Muscle of back (tissue), 13 donors: ENCODE results near the gene PSMD11. TPM values are rescaled to one million over a fixed set of nuclear protein-coding genes. Genes with fewer than 3 reads are reported as not detected.
"Not testable (repeated sequence)": the region's sequence is repeated elsewhere in the genome, so short reads cannot be mapped to it uniquely, and the experiment has no call there.

Experiments
- DNase-seq, 3 donors: peaks; one replicate each; pipeline versions ENCODE4 v3.0.0 to v3.0.0-alpha.2; 2013
- long read RNA-seq, 9 donors: transcript quantifications; one replicate each; lab custom pipeline, GENCODE V29; 2026
- polyA plus RNA-seq, 10 donors: library from polyadenylated mRNA; unstranded; fragments of 120-200 nt; gene quantifications; one replicate each; pipeline ENCODE4 v1.2.1, GENCODE V29; 2013; ENCODE audit not compliant: insufficient read length in 10 of 10

PSMD11 gene
- 10 to 100 TPM; 50.9 to 79.0 (median 66.2) TPM for polyA plus RNA-seq
- long read RNA-seq, donor 1, full-length matches to known transcripts: 19 of 26 reads
- long read RNA-seq, donor 1, partial matches to known transcripts: 7 of 26 reads
- long read RNA-seq, donor 1, other reads (novel, unspliced or antisense): 0 of 26 reads
- long read RNA-seq, donor 2, full-length matches to known transcripts: 14 of 19 reads
- long read RNA-seq, donor 2, partial matches to known transcripts: 5 of 19 reads
- long read RNA-seq, donor 2, other reads (novel, unspliced or antisense): 0 of 19 reads
- long read RNA-seq, donor 3: 0 reads
- long read RNA-seq, donor 4, full-length matches to known transcripts: 9 of 9 reads
- long read RNA-seq, donor 4, partial matches to known transcripts: 0 of 9 reads
- long read RNA-seq, donor 4, other reads (novel, unspliced or antisense): 0 of 9 reads
- long read RNA-seq, donor 5, full-length matches to known transcripts: 21 of 26 reads
- long read RNA-seq, donor 5, partial matches to known transcripts: 5 of 26 reads
- long read RNA-seq, donor 5, other reads (novel, unspliced or antisense): 0 of 26 reads
- long read RNA-seq, donor 6, full-length matches to known transcripts: 23 of 23 reads
- long read RNA-seq, donor 6, partial matches to known transcripts: 0 of 23 reads
- long read RNA-seq, donor 6, other reads (novel, unspliced or antisense): 0 of 23 reads
- long read RNA-seq, donor 7, full-length matches to known transcripts: 17 of 85 reads
- long read RNA-seq, donor 7, partial matches to known transcripts: 68 of 85 reads
- long read RNA-seq, donor 7, other reads (novel, unspliced or antisense): 0 of 85 reads
- long read RNA-seq, donor 8, full-length matches to known transcripts: 16 of 16 reads
- long read RNA-seq, donor 8, partial matches to known transcripts: 0 of 16 reads
- long read RNA-seq, donor 8, other reads (novel, unspliced or antisense): 0 of 16 reads
- long read RNA-seq, donor 9, full-length matches to known transcripts: 2 of 2 reads
- long read RNA-seq, donor 9, partial matches to known transcripts: 0 of 2 reads
- long read RNA-seq, donor 9, other reads (novel, unspliced or antisense): 0 of 2 reads

DNA sequence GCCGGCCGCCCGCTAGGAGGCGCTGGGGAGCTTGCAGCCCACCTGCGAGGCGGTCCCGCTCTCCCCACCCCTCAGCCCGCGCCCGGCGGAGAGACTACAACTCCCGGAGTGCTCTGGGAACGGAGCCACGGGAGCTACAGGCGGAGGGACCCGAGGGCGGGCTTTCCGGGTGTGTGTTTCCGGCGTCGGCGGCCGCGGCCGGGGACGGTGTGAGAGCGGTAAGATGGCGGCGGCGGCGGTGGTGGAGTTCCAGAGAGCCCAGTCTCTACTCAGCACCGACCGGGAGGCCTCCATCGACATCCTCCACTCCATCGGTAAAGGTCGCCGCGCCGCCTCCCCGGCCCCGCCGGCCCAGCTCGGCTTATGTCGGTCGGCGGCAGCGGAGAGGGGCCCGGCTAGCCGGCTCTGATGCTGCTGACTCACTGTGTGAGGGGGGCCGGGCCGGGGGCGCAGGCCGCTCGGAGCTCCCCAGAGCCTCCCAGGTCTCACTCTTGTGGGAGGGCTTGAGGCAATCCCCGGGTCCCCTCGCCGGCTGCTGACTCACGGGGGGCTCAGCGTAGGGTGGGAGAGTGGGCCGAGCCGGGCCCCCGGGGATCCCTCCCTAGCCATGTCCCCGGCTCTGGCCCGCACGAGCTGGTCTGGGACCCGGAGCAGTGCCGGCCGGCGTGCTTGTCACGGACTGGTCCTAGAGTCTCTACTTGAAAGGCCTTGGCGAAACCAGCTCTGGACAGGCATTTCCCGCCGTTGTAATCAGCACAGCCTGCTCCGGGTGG, at the start of gene PSMD11:
PSMD11 (plus strand) TSS at position 210 of the 773 bp plus-strand sequence; CDS start at position 224, 14 bp downstream.
- peak; percentile 96 to 98 (median 97) for DNase-seq

DNA sequence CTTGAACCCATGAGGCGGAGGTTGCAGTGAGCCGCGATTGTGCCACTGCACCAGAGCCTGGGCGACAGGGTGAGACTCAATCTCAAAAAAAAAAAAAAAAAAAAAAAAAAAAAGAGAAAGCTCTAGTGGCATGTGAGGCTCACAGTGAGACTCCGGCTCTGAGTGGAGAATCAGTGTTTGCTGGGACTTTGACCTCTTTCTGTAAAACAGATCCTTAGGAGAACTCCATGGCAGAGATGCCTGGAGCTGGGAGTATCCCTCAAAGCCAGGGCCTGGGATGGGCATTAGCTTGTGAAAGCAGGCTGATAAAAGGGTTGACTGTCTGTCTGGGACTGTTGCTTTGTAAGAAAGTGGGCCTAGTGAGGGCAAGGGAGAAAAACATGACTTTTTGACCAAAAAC, 48.0 kb upstream of the PSMD11 start:
- DNase-seq: no peak

- no peak for DNase-seq
These were observed 45.4 kb upstream of the PSMD11 start for GRCh38 chr17:32398946-32399345.

DNA sequence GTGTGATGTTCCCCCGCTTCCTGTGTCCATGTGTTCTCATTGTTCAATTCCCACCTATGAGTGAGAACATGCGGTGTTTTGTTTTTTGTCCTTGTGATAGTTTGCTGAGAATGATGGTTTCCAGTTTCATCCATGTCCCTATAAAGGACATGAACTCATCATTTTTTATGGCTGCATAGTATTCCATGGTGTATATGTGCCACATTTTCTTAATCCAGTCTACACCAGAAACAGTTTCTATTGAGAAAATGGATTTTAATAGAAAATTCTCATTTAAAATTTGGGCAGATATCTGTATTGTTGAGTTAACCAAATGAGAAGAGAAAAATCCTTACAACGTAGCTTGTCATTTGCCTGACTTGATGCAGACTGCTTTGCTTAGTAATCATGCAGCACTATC, 34.2 kb upstream of the PSMD11 start:
- not testable (repeated sequence) for DNase-seq

GRCh38 chr17:32426894-32427293, 17.4 kb upstream of the PSMD11 start:
- no peak for DNase-seq

DNA sequence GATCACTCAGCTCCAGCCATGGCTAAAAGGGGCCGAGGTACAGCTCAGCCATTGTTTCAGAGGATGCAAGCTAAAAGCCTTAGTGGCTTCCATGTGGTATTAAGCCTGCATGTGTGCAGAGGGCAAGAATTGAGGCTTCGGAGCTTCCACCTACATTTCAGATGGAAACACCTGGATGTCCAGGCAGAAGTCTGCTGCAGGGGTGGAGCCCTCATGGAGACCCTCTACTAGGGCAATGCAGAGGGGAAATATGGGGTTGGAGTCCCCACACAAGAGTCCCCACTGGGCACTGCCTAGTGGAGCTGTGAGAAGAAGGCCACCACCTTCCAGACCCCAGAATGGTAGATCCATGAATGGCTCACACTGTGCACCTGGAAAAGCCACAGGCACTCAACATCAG, 14.7 kb upstream of the PSMD11 start:
- no peak for DNase-seq

DNA sequence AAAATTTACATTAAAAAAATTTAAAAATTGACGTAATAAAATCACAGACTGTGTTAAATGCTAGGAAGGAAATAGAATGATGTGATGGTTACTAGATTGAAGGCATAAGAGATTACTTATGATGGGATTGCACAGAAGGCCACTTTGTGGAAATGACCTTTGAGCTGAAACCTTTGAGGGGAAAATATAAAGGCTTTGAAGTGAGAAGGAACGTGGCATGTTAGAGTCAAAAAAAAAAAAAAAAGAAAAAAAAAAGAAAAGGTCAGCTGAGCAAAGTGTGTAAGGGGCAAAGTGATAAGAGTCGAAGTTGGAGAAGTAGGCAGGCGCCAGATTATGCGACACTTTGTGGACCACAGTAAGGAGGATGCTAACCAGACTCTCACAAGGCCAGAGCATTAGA, 3.6 kb upstream of the PSMD11 start:
- no peak for DNase-seq

GRCh38 chr17:32441886-32442285, 2.4 kb upstream of the PSMD11 start:
- DNase-seq: no peak

GRCh38 chr17:32443827-32444300, 446 bp upstream of the PSMD11 start:
- no peak for DNase-seq

DNA sequence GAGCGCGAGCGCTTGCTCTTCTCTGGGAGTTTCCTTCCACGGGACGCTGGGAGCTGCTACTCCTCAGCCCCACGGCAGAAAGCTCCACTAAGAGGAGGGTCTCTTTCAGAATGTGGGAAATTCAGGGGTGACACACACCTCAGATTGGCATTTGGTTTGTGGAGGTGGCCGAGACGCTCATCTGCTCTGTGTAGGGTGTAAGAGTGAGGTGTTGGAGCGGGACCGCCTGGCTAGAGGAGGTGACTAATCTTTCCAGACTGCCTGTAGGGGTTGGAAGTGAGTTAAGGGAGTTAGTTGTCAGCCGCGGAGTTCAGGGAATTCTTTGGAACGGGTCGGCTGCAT, 735 bp downstream of the PSMD11 start:
- DNase-seq: peak in 2 of 3 donors; percentile 11 to 64

DNA sequence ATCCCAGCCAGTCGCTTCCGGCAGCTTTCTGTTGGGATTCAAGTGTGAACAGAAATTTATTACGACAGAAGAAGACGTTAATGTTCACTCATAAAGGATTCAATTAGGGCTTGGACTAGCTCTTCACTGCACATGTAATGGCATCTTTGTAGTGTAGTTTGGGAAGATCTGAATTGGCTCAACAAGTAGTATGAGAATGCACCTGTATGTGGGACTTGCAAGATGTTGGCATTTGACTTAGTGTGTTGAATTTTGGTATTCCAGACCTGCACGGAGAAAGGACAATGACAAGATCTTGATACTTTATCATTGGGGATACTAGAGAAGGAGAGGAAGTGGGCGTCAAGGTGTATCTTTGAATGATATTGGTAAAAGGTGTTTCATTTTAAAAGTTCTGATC, 1.2 kb downstream of the PSMD11 start:
- peak in 1 of 3 donors; percentile 1 for DNase-seq

DNA sequence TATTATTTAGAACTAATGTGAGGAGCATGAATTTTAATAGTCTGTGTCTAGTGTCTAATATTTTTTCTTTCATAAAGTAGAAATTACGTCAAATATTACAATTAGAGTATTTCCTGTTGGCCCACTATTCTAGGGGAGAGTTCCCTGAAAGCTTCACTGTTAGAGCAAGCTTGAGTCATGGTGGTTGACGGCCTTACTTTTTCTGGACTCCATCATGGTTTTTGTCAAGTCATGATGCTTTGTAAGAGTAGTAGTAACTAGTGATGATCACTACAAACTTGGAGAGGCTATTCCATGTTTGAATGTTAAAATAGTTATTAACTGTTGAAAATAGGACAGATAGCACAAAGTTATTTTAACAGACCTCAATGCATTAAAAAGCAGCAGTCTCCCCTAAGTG, 1.7 kb downstream of the PSMD11 start:
- no peak for DNase-seq

DNA sequence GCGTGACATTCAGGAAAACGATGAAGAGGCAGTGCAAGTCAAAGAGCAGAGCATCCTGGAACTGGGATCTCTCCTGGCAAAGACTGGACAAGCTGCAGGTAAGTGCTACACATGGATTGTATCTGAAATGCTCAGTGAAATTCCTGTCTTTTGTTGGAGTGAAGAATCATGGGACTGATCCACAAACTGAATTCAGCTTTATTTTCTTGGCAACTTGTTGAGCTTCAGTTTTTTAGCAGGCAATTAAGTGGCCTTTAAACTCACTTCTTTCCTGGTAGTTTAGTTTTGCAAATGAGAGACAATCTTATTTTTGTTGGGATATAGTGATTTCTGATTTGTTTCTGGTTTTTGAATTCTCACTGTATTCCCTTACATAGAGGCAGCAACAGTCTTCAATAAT, 2.6 kb downstream of the PSMD11 start:
- DNase-seq: no peak

DNA sequence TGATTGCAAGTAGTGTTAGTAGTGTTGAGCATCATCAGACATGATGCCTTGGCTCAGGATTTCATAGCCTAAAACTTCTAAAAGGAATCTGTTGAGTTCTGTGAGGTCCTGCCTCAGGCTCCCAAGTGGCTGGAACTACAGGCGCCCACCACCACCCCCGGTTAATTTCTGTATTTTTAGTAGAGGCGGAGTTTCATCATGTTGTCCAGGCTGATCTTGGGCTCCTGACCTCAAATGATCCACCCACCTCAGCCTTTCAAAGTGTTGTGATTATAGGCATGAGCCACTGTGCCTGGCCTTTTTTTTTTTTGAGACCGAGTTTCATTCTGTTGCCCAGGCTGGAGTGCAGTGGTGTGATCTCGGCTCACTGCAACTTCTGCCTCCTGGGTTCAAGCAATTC, 5.7 kb downstream of the PSMD11 start:
- DNase-seq: no peak

DNA sequence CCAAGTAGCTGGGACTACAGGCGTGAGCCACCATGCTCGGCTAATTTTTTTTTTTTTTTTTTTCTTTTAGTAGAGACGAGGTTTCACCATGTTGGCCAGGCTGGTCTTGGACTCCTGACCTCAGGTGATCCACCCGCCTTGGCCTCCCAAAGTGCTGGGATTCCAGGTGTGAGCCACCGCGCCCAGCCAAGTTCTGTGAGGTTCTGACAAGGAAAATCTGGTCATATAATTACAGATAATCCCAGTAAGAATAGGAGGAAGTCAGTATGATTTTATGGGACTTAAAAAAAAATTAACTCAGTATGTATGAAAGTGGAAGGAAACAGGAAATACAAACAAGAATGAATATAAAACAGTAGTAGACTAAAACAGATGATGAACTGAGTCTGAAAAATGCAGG, 6.1 kb downstream of the PSMD11 start:
- not testable (repeated sequence) for DNase-seq

DNA sequence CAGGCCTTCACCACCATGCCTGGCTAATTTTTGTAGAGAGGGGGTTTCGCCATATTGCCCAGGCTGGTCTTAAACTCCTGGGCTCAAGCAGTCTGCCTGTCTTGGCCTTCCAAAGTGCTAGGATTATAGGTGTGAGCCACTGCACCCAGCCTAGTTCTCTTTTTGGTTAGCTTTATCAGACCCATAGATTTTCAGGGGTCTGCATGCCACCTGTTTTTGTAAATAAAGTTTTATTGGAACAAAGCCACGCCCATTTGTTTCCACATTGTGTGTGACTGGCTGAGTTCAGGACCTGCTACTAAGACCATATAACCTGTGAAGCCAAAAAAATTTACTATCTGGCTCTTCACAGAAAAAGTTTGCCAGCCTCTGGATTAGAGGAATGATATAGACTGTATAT, 7.6 kb downstream of the PSMD11 start:
- DNase-seq: no peak

DNA sequence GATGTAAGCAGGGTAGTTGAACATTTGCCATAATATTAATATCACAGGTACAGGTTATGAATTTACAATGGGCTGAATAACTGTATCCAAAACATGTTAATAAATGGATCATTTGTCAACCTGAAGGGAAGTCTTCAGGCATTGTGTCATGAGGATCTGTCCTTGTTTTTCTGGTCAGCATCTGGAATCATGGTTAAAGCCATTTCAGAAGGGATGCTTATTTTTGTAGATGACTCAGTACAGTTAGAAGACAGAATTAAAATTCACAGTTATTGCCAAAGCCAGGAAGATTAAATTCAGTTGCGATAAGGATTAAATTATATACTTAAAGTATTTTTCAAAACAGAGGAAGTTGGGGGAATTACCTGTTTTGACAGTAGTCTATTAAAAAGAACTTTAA, 8.0 kb downstream of the PSMD11 start:
- no peak for DNase-seq

GRCh38 chr17:32453370-32453769, 9.1 kb downstream of the PSMD11 start:
- no peak for DNase-seq

DNA sequence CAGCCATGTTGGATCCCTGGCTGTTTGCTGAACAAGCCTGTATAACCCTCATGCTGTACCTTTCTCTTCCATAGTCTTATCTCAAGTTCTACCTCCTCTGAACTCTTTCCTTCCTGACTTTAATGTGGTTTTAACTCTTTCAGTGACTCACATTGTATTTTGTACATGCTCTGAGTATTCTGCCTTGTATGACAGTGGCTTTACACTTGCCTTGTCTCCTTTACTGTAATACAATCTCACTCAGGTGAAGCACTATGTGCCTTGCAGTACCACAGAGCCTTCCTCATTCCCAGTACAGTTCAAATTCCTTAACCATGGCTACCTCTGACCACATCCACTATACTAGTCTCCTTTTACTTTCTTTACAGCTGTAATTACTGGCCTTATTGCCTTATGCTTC, 14.1 kb downstream of the PSMD11 start:
- no peak for DNase-seq

GRCh38 chr17:32460054-32460453, 15.7 kb downstream of the PSMD11 start:
- no peak for DNase-seq

DNA sequence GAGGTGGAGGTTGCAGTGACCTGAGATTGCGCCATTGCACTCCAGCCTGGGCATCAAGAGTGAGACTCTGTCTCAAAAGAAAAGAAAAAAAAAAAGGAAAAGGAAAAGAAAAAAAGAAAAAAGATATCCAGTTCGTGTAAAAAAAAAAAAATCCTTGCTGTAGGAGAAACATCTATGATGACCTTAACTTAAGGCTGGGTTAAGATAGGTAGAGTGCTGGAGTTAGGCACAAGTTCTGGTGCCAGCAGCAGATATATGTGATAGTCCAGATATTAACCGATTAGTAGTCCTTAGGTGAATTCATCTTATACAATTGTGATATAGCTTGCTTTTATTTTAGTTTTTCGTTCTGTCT, 17.2 kb downstream of the PSMD11 start:
- no peak for DNase-seq
